NCI-H1694 treated with DMSO at 0.1 percent for 48 hours (cell line): ENCODE results near the gene VAV2.
"Not testable (repeated sequence)": the region's sequence is repeated elsewhere in the genome, so short reads cannot be mapped to it uniquely, and the experiment has no call there.

Experiments
- DNase-seq: peaks from one replicate; lab custom pipeline; 2025; lab: John Stamatoyannopoulos, UW

Gene VAV2

DNA sequence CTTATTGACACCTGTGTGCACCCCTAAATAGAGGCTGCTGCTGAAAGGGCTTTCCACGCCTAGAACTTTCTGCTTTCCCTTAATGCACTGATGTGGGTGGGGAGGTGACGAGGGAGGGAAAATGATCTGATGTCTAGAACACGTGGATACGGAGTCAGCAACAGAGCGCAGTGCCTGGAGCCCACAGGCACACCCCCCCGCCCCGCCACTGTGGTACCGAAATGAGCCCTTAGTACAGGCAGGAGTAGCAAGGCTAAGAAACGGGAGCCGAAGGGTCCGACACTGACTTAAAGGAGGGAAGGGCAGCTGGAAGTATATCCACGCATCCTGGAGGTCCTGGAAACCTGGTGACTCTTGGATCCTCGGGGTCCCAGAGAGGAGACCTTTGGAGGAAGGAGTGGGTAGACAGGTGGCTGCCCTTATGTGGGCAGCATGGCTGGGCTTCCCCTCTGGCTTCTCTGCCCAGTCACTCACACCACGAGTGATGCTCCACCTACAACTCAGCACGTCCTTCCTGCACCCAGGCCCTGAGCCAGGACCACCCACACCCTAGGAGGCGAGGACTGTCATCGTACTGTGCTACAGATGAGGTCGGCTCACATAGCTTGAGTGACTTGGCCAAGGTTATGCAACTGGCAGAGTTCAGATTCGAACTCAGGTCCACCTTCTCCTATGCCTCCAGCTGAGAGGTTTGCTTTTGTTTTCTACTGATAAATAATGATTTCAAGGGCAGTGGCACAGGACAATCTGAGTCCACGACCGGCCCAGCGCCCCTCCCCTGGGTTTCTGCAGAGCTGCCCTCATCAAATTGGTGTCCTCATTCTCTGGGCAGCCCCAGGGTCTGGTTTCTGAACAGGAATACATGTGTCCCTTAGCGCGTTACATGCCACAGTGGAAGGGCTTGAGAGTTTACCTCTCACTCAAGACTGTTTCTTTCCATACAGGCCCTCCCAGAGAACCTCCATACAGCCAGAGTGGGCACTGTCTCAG, 4.7 kb upstream of the VAV2 start:
- DNase-seq, result no peak

DNA sequence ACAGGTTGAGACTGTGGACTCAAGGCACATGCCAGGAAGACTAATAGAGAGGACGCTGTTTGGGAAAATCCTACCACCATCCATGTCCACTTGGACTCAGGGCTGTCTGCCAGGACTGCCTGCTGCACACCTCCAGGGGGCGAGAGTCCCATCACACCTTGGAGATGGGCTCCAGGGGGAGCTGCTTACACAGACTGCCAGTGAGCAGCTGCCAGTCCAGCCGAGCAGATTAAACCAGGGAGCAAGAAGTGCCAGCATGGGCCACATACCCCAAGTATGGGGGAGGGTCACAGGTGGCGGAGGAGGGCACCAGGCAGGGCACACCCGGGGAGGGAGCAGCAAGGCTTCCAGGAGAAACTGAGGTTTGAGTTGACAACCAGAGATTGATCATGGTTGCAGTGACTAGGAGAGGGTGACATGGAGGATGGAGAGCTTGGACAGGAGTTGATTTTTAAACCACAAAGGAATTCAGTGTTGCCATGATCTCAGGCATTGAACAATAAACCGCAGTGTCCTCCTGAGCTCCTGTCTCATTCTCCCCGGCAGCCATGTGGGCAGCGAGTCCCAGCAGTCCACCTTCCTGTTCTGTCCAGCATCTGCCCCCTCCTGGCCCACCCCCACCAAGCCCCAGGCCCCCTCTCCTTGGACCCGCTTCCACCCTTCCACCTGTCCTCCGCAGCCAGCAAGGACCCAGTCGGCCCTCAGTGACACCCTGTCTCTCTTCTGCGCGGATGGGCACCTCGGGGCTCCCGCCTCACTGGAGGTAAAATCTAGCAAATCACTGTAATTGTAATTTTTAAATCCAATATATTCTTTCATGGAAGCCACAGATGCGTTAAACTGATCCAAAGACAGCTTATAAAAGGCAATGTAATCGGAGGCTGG, 3.1 kb upstream of the VAV2 start:
- peak; percentile 30 for DNase-seq

DNA sequence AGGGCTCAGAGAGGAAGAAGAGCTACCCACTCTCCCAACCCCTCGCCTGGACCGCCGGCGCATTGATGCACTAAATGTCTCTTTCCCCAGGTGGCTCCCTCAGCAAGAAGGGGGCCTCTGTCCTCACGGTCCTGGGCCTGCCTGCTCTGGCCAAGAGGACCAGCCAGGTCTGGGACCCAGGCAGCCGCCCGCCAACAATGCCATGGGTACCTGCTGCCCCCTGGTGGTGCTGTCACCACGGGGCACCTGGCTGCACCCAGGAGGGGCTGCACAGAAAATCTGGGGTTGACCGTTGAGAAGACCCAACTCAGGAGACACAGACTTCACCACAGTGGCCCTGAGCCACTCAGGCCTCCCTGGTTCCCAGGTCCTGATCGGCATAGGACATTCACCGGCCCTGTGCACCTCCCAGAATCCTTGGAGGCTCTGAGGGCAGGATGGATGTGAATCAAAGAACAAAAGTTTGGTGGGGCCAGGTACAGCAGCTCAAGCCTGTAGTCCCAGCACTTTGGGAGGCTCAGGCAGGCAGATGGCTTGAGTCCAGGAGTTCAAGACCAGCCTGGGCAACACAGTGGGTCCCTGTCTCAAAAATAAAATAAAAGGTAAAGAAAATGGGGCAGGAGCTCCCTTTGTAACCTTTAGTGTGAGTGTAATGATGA, 2.4 kb upstream of the VAV2 start:
- peak; percentile 27 for DNase-seq

DNA sequence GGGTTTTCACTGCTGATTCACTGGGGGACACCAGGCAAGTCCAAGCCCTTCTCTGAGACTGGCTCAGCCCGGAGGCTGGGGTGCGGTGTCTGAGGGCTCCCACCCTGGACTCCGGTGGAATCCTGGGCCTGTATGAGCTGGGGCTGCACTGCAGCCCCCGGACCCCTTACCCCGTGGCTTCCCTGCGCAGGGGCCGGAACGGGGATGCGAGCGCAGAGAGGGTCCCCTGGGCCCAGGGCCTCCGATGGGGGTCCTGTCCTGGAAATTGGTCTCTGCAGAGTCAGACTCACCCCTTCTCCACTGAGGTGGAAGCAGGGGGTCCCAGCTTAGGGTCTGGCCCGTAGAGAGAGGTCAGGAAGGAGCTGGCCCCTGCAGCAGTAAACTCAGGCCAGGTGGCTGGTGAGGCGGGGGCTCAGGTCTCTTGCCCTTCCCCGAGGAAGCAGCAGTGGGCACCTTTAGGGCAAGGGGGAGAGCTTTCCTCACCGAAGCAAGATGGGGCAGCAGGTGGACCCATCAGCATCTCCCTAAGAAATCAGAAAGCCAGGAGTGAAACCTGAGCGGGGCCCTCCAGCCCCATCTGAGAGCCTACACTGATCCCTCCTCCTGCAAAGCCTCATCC, 1.6 kb upstream of the VAV2 start:
- DNase-seq, result no peak

DNA sequence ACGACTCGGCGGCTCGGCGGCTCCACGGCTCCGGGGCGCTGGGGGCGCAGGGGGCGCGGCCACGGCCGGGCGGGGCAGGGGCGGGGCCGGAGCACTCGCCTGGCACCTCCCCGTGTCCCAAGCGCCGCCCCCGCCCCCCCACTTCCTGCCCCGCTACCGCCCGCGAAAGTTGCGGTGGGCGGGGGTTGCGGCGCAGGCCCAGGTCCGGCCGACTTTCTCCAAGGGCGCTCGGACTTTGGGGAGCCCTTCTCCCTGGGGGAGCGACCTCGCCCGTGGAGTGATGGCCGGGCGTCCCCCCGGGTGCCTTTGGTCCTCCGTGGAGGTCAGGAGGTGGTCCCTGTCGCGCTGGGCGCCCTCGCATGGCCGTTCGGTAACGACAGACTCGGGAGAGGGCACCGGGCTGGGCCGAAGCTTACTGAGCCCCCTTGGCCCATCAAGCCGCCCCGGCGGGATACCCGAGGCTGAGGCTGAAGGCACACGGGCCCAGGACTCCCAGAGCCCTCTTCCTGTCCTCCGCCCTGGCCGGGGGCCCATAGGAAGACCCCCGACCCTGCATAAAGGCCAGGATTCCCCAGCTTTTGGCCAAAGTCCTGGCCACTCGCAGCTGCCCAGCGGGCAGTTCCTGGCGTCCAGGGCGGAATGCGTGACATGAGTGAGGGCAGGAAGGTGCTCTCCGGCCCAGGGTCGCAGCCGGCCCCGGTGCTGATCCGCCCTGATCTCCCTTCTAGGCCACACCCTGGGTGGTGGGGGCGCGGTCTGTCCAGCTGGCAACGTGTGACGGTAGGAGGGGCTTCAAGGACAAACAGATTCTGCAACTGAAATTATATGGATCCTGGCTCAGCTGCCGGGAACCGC, 883 bp upstream of the VAV2 start:
- peak; percentile 54 for DNase-seq

DNA sequence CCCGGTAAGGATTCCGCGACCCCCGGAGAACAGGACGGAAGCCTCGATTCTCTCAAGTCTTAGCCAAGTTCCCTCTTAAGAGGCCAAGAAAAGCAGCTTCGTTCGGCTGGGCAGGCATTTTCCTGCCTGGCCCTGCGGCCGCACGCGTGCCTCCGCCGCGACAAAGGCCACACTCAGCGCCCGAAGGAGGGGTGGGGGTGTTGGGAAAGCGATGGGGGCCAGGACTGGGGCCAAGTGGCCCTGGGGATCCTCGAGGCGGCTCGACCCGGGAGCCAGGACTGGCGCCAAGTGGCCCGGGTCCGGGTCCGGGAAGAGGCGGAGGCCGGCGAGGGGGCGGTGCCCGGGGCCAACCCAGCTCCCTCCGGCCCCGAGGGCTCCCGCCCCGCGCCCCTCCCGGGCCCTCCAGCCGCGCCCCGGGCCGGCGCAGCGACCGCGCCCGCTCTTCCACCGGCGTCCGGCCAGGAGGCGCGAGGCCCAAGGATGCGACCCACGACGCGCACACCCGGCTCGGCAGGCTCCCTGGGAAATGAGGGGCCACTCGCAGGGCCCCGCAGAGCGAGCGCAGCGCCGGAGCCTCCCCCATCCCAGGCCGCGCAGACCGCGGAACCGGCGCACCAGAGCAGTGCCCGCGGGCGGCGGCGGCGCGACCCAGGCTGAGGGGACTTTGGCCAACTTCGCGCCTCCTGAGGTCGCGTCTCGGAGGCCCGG, 756 bp downstream of the VAV2 start:
- no peak for DNase-seq

DNA sequence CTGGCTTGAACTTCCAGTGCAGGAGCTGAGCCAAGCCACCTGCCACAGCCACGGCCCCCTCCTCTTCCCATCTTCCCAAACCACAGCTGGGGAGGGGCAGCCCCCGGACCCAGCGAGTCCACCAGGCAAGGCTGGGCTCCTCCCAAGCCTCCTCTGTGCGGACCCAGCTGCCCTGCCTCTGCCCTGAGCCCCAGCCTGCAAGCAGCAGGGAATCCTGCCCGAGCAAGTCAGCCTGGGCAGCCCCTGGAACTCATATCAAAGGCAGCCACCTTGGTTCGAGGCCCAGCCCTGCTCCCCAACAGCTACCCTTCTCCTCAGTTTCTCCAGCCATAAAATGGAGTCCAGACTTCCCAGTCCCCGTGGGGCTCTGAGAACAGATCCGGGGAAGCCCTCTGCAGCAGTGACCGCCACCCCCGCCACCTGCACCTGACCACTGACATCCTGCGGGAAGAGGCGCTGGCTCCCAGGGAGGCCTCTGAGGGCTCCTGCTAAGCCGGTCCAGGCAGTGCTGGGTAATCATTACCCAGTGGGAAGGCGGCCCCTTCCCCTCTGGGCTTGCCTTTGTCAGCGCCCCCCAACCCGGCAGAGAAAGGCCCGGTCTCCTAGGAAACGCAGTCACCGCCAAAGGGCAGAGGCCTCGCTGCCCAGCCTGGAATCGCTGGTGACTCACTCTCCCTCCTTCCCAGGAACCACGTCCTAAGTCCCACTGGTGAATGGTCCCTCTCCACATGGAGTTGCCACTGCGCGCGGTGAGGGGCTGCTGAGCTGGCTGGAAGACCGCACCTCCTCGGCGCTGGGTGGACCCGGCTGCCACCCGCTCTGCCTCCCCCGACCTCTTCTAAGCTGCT, 1.5 kb downstream of the VAV2 start:
- no peak for DNase-seq

DNA sequence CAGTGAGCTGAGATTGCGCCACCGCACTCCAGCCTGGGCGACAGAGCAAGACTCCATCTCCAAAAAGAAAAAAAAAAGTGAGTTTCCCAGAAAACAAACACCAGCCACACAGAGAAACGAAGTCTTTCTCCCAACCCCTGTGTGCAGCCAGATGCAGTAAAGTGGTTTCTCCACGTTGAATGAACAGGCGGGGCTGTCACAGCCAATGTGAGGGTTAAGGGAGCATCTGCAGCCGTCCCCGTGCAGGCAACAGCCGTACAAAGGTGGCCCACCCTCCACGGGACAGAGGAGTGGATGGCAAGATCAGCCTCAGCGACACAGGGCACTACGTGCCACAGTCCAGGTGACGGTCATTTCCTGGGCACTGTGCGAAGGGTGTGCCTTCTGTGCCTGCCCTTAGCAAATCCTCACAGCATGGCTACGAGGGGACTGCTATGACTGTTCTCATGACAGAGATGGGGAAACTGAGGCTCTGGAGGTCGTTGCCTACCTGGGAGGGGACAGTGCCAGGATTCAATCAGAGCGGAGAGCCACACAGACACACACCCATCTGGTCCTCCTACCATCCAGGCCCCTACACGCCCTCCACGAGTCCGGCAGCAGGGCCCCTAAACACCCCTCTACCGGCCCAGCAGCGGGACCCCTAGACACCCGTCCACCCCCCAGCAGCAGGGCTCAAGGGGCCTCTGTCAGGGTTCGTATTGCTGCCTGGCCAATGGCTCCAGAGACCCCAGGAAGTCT, 2.3 kb downstream of the VAV2 start:
- DNase-seq, result no peak

DNA sequence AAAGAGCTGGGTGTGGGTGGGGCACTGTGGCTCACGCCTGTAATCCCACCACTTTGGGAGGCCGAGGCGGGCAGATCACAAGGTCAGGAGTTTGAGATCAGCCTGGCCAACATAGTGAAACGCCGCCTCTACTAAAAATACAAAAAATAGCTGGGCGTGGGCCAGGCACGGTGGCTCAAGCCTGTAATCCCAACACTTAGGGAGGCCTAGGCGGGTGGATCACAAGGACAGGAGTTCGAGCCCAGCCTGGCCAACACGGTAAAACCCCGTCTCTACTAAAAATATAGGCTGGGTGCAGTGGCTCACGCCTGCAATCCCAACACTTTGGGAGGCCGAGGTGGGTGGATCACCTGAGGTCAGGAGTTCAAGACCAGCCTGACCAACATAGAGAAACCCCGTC, 3.4 kb downstream of the VAV2 start:
- not testable (repeated sequence) for DNase-seq

DNA sequence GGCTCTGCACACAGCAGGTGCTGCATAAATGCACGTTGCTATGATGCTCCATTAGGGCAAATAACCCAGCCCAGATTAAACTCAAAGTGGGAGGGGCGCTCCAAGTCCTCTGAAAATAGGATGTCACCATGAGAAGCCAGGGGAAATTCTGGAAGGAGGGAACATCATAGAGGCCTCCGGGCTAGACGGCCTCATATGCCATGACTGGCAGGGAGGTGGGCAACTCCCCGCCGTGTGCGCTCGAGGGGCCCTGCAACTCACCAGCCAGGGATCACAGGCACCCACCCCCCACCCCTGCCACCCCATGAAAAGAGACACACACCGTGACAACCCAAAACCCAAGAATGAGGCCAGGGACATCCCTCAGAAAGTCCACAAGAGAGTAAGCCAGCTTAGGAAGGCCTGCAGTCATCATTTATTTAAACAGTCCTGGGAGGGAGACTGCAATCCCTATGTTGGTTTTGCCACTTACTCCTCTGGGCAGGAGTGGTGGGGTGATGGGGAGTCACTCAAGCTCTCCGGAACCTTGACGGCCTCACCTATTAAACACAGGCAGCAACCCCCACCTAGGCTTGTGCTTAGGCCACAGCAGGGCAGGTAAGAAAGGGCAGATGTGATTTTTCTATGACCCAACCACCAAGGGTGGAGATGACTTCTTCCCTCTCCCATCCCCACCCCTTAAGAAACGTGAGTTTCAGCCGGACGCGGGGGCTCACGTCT, 4.0 kb downstream of the VAV2 start:
- DNase-seq, result no peak

DNA sequence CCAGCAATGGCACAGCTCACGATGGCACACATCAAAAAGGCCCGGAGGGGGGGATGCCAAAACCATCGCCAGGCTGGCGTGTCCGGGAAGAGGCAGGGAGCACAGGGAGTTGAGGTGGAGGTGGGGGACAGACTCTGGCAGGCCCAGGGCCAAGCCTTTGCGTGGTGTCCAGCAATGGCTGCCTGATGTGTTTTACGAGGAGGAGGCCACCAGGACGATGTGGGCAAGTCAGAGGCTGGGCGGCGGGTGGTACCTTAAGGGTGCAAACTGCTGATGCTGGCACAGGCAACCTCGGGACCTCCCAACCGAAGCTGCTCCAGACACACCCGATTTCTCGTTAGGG, 4.7 kb downstream of the VAV2 start:
- no peak for DNase-seq

DNA sequence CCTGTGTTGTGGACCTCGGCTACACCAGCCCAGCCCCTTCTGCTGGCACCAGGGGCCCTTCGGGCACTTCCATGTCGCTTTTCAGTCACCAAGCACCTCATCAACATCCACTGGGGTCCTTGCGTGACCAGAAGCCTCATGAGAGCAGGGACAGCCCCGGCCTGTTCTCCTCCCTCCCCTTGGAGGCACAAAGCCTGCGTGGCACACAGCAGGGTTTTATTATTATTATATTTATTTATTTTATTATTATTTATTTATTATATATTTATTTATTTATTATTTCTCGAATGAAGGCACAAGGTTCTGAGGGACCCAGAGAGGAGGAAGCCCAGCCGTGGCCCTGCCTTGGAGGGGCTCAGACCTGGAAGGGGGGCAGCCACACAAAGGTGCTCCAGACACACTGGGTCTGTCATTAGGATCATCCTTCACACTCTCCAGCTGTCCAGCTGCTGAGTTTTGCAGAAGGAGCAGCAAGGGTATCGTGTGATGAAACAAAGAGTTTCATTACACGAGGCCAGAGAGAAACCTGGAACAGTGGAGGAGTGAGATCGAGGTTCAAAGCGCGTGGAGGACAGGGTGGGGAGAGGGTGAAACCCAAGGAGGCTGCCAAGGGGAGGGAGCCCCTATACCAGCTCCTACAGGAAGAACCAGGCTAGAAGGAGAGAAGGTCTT, 5.2 kb downstream of the VAV2 start:
- DNase-seq, result no peak

DNA sequence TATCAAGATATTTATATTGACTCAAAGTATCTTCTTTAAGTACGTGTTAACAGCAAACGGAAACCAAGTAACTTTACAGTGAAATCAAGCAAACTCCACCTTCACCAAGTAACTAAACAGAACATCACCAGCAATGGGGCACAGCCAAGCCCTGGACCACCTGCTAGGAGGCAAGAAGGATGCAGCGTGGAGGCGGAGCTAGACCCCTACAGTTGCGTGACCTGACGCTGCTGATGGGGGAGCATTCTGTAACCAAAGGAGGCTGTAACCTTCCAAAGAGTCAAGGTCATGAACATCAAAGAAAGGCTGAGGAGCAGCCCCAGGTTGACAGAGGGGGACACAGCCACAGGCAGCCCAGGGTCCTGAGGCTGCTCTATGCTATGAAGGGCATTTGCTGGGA, 6.1 kb downstream of the VAV2 start:
- DNase-seq, result no peak

DNA sequence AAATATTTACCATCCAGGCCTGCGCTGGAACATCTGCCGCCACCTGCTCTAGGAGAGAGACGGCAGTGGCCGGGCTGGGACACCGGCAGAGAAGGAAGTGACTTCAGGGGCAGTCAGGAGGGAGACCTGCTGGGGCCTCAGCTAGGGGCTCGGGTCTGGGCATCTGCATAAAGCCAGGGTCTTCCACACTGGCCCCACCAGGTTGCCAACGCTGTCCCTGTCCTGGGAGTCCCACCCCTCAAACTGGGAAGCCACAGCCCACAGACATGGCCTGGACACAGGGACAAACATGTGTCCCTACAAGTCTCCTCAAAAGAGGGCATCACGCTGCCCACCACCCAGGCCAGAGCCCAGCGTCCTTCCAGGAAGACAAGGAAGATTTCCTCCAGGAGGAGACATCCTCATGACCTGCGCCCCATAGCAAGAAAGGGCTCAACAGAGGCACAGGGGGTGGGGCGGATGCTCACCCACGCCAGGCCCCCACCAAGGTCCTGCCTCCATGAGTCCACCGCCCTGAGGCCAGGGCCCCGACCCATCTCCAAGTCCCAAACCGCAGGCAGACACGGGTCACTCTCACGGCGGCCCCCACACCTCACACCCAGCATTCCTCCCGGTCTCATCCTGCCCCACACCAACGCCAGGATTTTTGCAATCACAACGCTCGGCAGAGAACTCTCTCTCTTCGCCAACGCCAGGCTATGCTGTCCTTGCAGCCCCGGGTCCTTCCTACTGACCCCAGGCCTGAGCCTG, 9.0 kb downstream of the VAV2 start:
- no peak for DNase-seq

DNA sequence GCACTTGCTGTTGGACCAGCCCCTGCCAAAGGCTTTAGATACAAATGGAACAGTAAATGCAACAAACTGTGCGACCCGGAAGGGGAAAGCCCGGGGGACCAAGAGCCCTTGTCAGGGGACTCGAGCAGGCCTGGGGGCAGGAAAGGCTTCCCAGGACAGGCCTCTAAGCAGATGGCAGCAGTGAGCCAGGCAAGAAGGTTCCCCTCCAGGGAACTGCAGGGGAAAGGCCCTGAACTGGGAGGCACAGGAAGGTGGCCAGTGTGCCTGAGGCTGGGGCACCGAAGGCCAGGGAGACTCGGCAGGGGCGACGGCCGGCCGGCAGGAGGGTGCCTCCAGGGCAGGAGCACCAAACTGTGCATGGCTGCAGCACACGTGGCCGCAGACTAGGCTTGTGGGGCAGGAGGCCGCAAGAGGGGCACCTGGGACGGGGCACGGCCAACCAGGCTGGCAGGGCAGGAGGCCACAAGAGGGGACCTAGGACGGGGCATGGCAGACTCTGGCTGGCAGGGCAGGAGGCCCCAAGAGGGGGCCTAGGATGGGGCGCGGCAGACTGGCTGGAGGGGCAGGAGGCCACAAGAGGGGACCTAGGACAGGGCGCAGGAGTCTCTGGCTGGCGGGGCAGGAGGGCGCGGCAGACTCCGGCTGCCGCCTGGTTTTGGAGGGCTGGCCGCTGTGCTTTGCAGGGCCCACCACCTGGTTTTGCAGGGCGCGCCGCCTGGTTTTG, 10.0 kb downstream of the VAV2 start:
- DNase-seq, result no peak

DNA sequence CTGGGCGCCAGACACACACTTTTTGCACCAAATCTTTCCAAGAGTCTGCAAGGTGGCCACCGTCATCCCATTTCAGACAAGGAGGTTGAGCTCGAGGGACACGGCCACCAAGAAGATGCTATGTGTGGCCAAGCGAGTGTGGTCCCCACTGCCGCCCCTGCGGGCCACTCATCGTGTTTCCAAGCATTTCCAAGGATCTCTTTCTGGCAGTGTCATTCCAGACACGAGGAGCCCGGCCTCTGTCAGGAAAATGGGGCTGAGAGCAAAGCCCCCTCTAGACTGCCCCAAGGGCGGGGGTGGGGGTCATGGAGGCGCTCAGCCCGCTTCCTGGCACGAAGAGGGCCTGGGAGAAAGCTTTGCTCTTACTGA, 10.6 kb downstream of the VAV2 start:
- DNase-seq, result no peak
